K562 (cell line): ENCODE results near the gene LAMB2. TPM values are rescaled to one million over a fixed set of nuclear protein-coding genes. Genes with fewer than 3 reads are reported as not detected.

Experiments used
- ATAC-seq: fragments of 200-7000 bp; cut with Tn5 transposase; 3 replicates; pipeline ENCODE4 v1.9.1; 2020; ENCODE audit warnings: moderate library complexity
- BruUV-seq: library from RNA; stranded (reverse); fragments of 400-500 nt; replicated peaks from 2 replicates; lab custom pipeline; 2021; lab: Mats Ljungman, UMichigan
- CTCF ChIA-PET: fragments of 300-600 bp; formaldehyde crosslinking; extraction: SDS; loops from one replicate; lab custom pipeline; 2021; ENCODE audit warnings: low intra/inter-chr PET ratio; lab: Yijun Ruan, JAX
- POLR2A ChIA-PET: fragments of 300-600, 350-650 bp; sonication (Branson Sonifier 250); formaldehyde crosslinking; extraction: SDS; loops from one replicate; lab custom pipeline; 2021; ENCODE audit warnings: antibody characterized with exemption, inconsistent platforms; lab: Yijun Ruan, JAX
- DNase-seq, 4 experiments: peaks; one replicate each; pipeline versions ENCODE4 v3.0.0 to v3.0.0-alpha.2; 2011 to 2018; ENCODE audit warnings: low spot score in 3 of 4, mixed read lengths in 3 of 4; ENCODE audit errors: extremely low read depth in 1 of 4
- FAIRE-seq: peaks from 2 replicates; lab custom pipeline; 2011; peaks lifted over from hg19 to GRCh38; lab: Jason Lieb, UNC
- H2AFZ ChIP-seq: 2 replicates; pipeline ENCODE4 v1.6.0; 2011; ENCODE audit warnings: low read depth, low read length, control low read depth, inconsistent platforms
- H3K27ac ChIP-seq: fragments of 200-600 bp; 3 replicates; pipeline ENCODE4 v1.8.0; 2011; ENCODE audit warnings: low read depth, mild to moderate bottlenecking, control low read depth, inconsistent platforms, low read length, moderate library complexity, mixed read lengths; ENCODE audit errors: extremely low read depth
- H3K27me3 ChIP-seq, 2 experiments: fragments of 300-600 bp in 1 of 2; 2 replicates in 1 of 2; 3 replicates in 1 of 2; pipeline versions ENCODE4 v1.6.0 to v1.8.0; 2011; ENCODE audit warnings: inconsistent platforms in 2 of 2, low read length in 2 of 2, mild to moderate bottlenecking in 1 of 2, mixed read lengths in 1 of 2, moderate library complexity in 1 of 2; ENCODE audit not compliant: control insufficient read depth in 2 of 2, insufficient read depth in 2 of 2
- H3K36me3 ChIP-seq: fragments of 300-600 bp; 3 replicates; pipeline ENCODE4 v1.8.0; 2011; ENCODE audit warnings: mild to moderate bottlenecking, low read length, inconsistent platforms; ENCODE audit not compliant: control insufficient read depth, insufficient read depth
- H3K4me1 ChIP-seq, 2 experiments: fragments of 200-600 bp in 1 of 2; replicated peaks in 1 of 2; 2 replicates in 1 of 2; 3 replicates in 1 of 2; pipeline versions ENCODE4 v1.5.1 to v1.8.0; 2011; ENCODE audit warnings: inconsistent platforms in 2 of 2, low read length in 2 of 2, mild to moderate bottlenecking in 1 of 2, mixed read lengths in 1 of 2, moderate library complexity in 1 of 2; ENCODE audit not compliant: control insufficient read depth in 2 of 2, insufficient read depth in 2 of 2
- H3K4me2 ChIP-seq: 2 replicates; pipeline ENCODE4 v1.6.1; 2011; ENCODE audit warnings: low read length, control low read depth, inconsistent platforms, mixed read lengths; ENCODE audit not compliant: insufficient read depth
- H3K4me3 ChIP-seq: fragments of 200-600 bp; sonication (generic), shearing (Covaris generic); 2 replicates; pipeline ENCODE4 v1.5.1; 2016; ENCODE audit warnings: control low read depth, inconsistent platforms
- H3K79me2 ChIP-seq: fragments of 200-600 bp; 3 replicates; pipeline ENCODE4 v1.8.0; 2011; ENCODE audit warnings: low read length, inconsistent platforms; ENCODE audit not compliant: control insufficient read depth, insufficient read depth
- H3K9ac ChIP-seq, 2 experiments: 2 replicates each; pipeline versions ENCODE4 v1.6.0 to v1.6.1; 2011; ENCODE audit warnings: low read depth in 2 of 2, low read length in 2 of 2, control low read depth in 1 of 2, inconsistent platforms in 1 of 2, mild to moderate bottlenecking in 1 of 2, mixed read lengths in 1 of 2; ENCODE audit not compliant: insufficient read depth in 1 of 2
- H3K9me1 ChIP-seq: one replicate; pipeline ENCODE4 v1.6.0; 2011; ENCODE audit warnings: inconsistent platforms, mild to moderate bottlenecking, low read length, moderate library complexity; ENCODE audit not compliant: control insufficient read depth, insufficient read depth
- H3K9me3 ChIP-seq: replicated peaks from 2 replicates; pipeline ENCODE4 v1.5.1; 2011; ENCODE audit warnings: low read depth, low read length, inconsistent platforms; ENCODE audit not compliant: control insufficient read depth, insufficient read depth
- H4K20me1 ChIP-seq: replicated peaks from 2 replicates; pipeline ENCODE4 v1.6.1; 2011; ENCODE audit warnings: low read length, inconsistent platforms, mixed read lengths; ENCODE audit not compliant: control insufficient read depth, insufficient read depth
- KDM5B ChIP-seq: fragments of 200-600 bp; sonication (generic); IDR thresholded peaks from 2 replicates; pipeline ENCODE4 v1.6.1; 2012; ENCODE audit warnings: low read depth, mild to moderate bottlenecking, moderate library complexity, low read length, control low read depth, inconsistent platforms; ENCODE audit not compliant: insufficient replicate concordance
- MLX ChIP-seq, 2 experiments: fragments of 450-650 bp in 1 of 2; sonication (generic) in 1 of 2; formaldehyde crosslinking; conservative IDR thresholded peaks; 2 replicates each; pipeline versions ENCODE4 v1.4.0 to v1.8.1; 2020 to 2022; ENCODE audit warnings: mild to moderate bottlenecking in 1 of 2, missing genetic modification reagents in 1 of 2
- WGBS: fragments of 100-300 bp; shearing (Covaris generic); methylation state at CpG from one replicate; pipeline ENCODE4 v1.1.6; 2016; ENCODE audit warnings: low coverage, mixed read lengths; ENCODE audit not compliant: insufficient coverage; ENCODE audit errors: missing lambda C conversion rate; 5-methylcytosine and 5-hydroxymethylcytosine counted together
- in situ Hi-C: fragments of 300-500 bp; cut with MboI; formaldehyde crosslinking; loops from 4 replicates; pipeline ENCODE4 v1.15.0; 2018; ENCODE audit warnings: inconsistent platforms, mixed read lengths
- intact Hi-C: fragments of 100-400 bp; cut with micrococcal nuclease; formaldehyde crosslinking; loops from 2 replicates; pipeline ENCODE4 v1.14.2; 2022
- polyA plus RNA-seq, 8 experiments: library from polyadenylated mRNA; depleted of rRNA in 4 of 8; stranded (reverse) in 5 of 8; unstranded in 3 of 8; fragments of >200 nt; fragmentation: Nextera tagmentation in 2 of 8; fragmentation: Illumina TruSeq in 1 of 8; extraction: Ambion mirVana in 2 of 8; extraction: Trizol in 1 of 8; gene quantifications; 2 replicates each; pipeline versions ENCODE4 v1.2.1 to v1.2.3, GENCODE V29; 2011 to 2014; ENCODE audit warnings: inconsistent platforms in 1 of 8, missing spikeins in 1 of 8
- total RNA-seq, 7 experiments: library from RNA; depleted of rRNA in 6 of 7; stranded (reverse); fragments of >200 nt in 6 of 7; fragmentation: Illumina TruSeq in 2 of 7; extraction: Trizol in 2 of 7; gene quantifications; 2 replicates each; pipeline versions ENCODE4 v1.2.1 to v1.2.3, GENCODE V29; 2011 to 2021; ENCODE audit warnings: low replicate concordance in 1 of 7

The LAMB2 gene
- total and polyA plus RNA-seq, 9 of the 15 experiments (the other 6 are each of a cell fraction or from before 2014, with no cell fraction given) = 1.4 to 26.0 (median 16.2) TPM

- H3K36me3 ChIP-seq = peaks cover 32% of the 10 kb centered on the region; the same call in 2 of the 3 replicates
- peak; percentile 57 for FAIRE-seq
- H3K4me3 ChIP-seq = peak overlapping the region; percentile 82
- H3K4me1 ChIP-seq = peaks cover 10 to 25% of the 10 kb centered on the region in 2 experiments; a peak in 4 of 5 replicates
- peak overlapping the region; percentile 75 for H3K4me2 ChIP-seq
- no peaks in the 10 kb centered on the region for H3K9me1 ChIP-seq
- POLR2A ChIA-PET = interaction anchor here (0.7 to 0.8 kb wide), 3 partner anchors 12 to 289 kb away, joined by 3 read pairs; no protein-coding TSS in a partner anchor
- peak in 2 of 4 experiments; percentile 18 to 28 for DNase-seq
- TSS peak; percentile 53 for BruUV-seq
- H3K27me3 ChIP-seq = no peaks in the 10 kb centered on the region
- WGBS = 20% methylated on average over 5 of the region's 6 CpGs
- H3K9ac ChIP-seq = peak overlapping the region; percentile 91 to 95
- ATAC-seq = no peak
- TF ChIP-seq KDM5B (peak; percentile 49), MLX (CRISPR knock-in tag; conservative IDR thresholded peaks at IDR 0.05) (no peak)
- in situ Hi-C loops (loop anchor here (25.0 kb wide), 1 partner anchor 272 kb away; the partner anchor contains the start of gene NICN1), intact Hi-C loops (loop anchor here (10.0 kb wide), 1 partner anchor 140 kb away; the partner anchor contains the start of genes IMPDH2 and NDUFAF3)
- H3K79me2 ChIP-seq = peaks cover 26% of the 10 kb centered on the region
- H3K27ac ChIP-seq = peak overlapping the region; percentile 82
- H4K20me1 ChIP-seq = no peaks in the 10 kb centered on the region
- peaks cover 5% of the 10 kb centered on the region; the same call in 1 of the 2 replicates for H3K9me3 ChIP-seq
- CTCF ChIA-PET = no interaction called here
- no peak overlapping the region for H2AFZ ChIP-seq
Observed at GRCh38 chr3:49164983-49165720, 32.3 kb upstream of the LAMB2 start.
